HepG2 (cell line): ENCODE measurements around the gene MBOAT7. TPM values are rescaled to one million over a fixed set of nuclear protein-coding genes. Genes with fewer than 3 reads are reported as not detected.

Source experiments
- CREM ChIP-seq, 2 experiments: sonication (generic) in 1 of 2; formaldehyde crosslinking in 1 of 2; IDR thresholded peaks; 2 replicates each; pipeline versions ENCODE4 v1.4.0 to v1.6.1; 2016 to 2020; ENCODE audit warnings: antibody characterized with exemption in 1 of 2, mild to moderate bottlenecking in 1 of 2, missing genetic modification reagents in 1 of 2
- EZH2 ChIP-seq: conservative IDR thresholded peaks from 2 replicates; pipeline ENCODE4 v1.6.1; 2012; ENCODE audit warnings: mild to moderate bottlenecking, low read depth, low read length, moderate library complexity
- FOXA1 ChIP-seq, 2 experiments: fragments of 450-650 bp in 1 of 2; sonication (generic) in 1 of 2; formaldehyde crosslinking in 1 of 2; IDR thresholded peaks; 2 replicates each; pipeline versions ENCODE4 v1.4.0 to v1.6.1; 2016 to 2020; ENCODE audit warnings: missing genetic modification reagents in 1 of 2
- HOXA5 ChIP-seq: sonication (generic); formaldehyde crosslinking; IDR thresholded peaks from 2 replicates; pipeline ENCODE4 v1.4.0; 2020; ENCODE audit warnings: missing genetic modification reagents
- KDM5B ChIP-seq: sonication (generic); formaldehyde crosslinking; IDR thresholded peaks from 2 replicates; pipeline ENCODE4 v1.4.0; 2020; ENCODE audit warnings: missing genetic modification reagents, mild to moderate bottlenecking, borderline replicate concordance
- LCORL ChIP-seq, 2 experiments: fragments of 450-650 bp in 1 of 2; sonication (generic) in 1 of 2; formaldehyde crosslinking in 1 of 2; IDR thresholded peaks; 2 replicates each; pipeline versions ENCODE4 v1.5.0 to v1.6.1; 2017 to 2020; ENCODE audit warnings: antibody characterized with exemption in 1 of 2, missing genetic modification reagents in 1 of 2
- MAZ ChIP-seq, 2 experiments: sonication (generic) in 1 of 2; formaldehyde crosslinking in 1 of 2; IDR thresholded peaks; 2 replicates each; pipeline versions ENCODE4 v1.5.0 to v1.6.1; 2012 to 2020; ENCODE audit warnings: low read depth in 2 of 2, mild to moderate bottlenecking in 2 of 2, borderline replicate concordance in 1 of 2, improper control_type of control experiment in 1 of 2, low read length in 1 of 2, missing genetic modification reagents in 1 of 2, moderate library complexity in 1 of 2
- SAFB2 ChIP-seq: sonication (generic); formaldehyde crosslinking; IDR thresholded peaks from 2 replicates; pipeline ENCODE4 v1.5.1; 2020; ENCODE audit warnings: missing genetic modification reagents, low read depth, mild to moderate bottlenecking, borderline replicate concordance
- SETDB1 ChIP-seq: sonication (generic); formaldehyde crosslinking; IDR thresholded peaks from 2 replicates; pipeline ENCODE4 v1.5.1; 2020; ENCODE audit warnings: missing genetic modification reagents, mild to moderate bottlenecking, borderline replicate concordance
- SIX1 ChIP-seq: sonication (generic); formaldehyde crosslinking; IDR thresholded peaks from 2 replicates; pipeline ENCODE4 v1.4.0; 2020; ENCODE audit warnings: missing genetic modification reagents, borderline replicate concordance
- SNAI1 ChIP-seq: sonication (generic); formaldehyde crosslinking; IDR thresholded peaks from 2 replicates; pipeline ENCODE4 v1.5.0; 2020; ENCODE audit warnings: mild to moderate bottlenecking, missing genetic modification reagents, borderline replicate concordance
- SP4 ChIP-seq: sonication (generic); formaldehyde crosslinking; IDR thresholded peaks from 2 replicates; pipeline ENCODE4 v1.8.1; 2023; ENCODE audit warnings: mild to moderate bottlenecking, missing genetic modification reagents
- SRF ChIP-seq: IDR thresholded peaks from 2 replicates; pipeline ENCODE4 v1.6.1; 2011; ENCODE audit warnings: mild to moderate bottlenecking, low read depth, low read length, moderate library complexity
- THAP11 ChIP-seq: IDR thresholded peaks from 2 replicates; pipeline ENCODE4 v1.6.1; 2016; ENCODE audit warnings: missing biosample characterization, missing genetic modification reagents
- U2AF2 ChIP-seq: fragments of 200-400 bp; formaldehyde crosslinking; IDR thresholded peaks from 2 replicates; pipeline ENCODE4 v1.6.1; 2017; ENCODE audit warnings: low read depth, mild to moderate bottlenecking, low read length
- ZFP82 ChIP-seq: sonication (generic); formaldehyde crosslinking; IDR thresholded peaks from 2 replicates; pipeline ENCODE4 v1.5.1; 2020; ENCODE audit warnings: mild to moderate bottlenecking, missing genetic modification reagents, borderline replicate concordance
- ZNF136 ChIP-seq: sonication (generic); formaldehyde crosslinking; IDR thresholded peaks from 2 replicates; pipeline ENCODE4 v1.8.1; 2022; ENCODE audit warnings: low read depth, mild to moderate bottlenecking, moderate library complexity, missing genetic modification reagents
- ZNF232 ChIP-seq: sonication (generic); formaldehyde crosslinking; IDR thresholded peaks from 2 replicates; pipeline ENCODE4 v1.4.0; 2020; ENCODE audit warnings: missing genetic modification reagents, borderline replicate concordance
- ZNF280B ChIP-seq: sonication (generic); formaldehyde crosslinking; IDR thresholded peaks from 2 replicates; pipeline ENCODE4 v1.5.0; 2020; ENCODE audit warnings: missing genetic modification reagents, mild to moderate bottlenecking, borderline replicate concordance
- ZNF431 ChIP-seq: sonication (generic); formaldehyde crosslinking; IDR thresholded peaks from 2 replicates; pipeline ENCODE4 v1.9.0; 2022; ENCODE audit warnings: missing genetic modification reagents, low read depth, mild to moderate bottlenecking, borderline replicate concordance
- ZNF614 ChIP-seq: IDR thresholded peaks from 2 replicates; pipeline ENCODE4 v1.6.1; 2018; ENCODE audit warnings: missing biosample characterization, missing genetic modification reagents, inconsistent platforms, borderline replicate concordance
- ZNF792 ChIP-seq: IDR thresholded peaks from 2 replicates; pipeline ENCODE4 v1.6.1; 2016
- polyA plus RNA-seq, 8 experiments: library from polyadenylated mRNA; depleted of rRNA in 3 of 8; stranded (reverse) in 7 of 8; unstranded in 1 of 8; fragments of >200 nt; fragmentation: Illumina TruSeq in 4 of 8; extraction: Trizol in 4 of 8; gene quantifications; 2 replicates each; pipeline versions ENCODE4 v1.2.1 to v1.2.3, GENCODE V29; 2011 to 2016; ENCODE audit warnings: low read depth in 4 of 8, missing spikeins in 1 of 8, mixed read lengths in 1 of 8; ENCODE audit not compliant: insufficient read depth in 1 of 8
- total RNA-seq, 5 experiments: library from RNA; depleted of rRNA; stranded (reverse); fragments of >200 nt; fragmentation: Illumina TruSeq; extraction: Trizol; gene quantifications; 2 replicates each; pipeline ENCODE4 v1.2.3, GENCODE V29; 2016; ENCODE audit warnings: low read depth in 1 of 5
- TF ChIP-seq, protein P1 (sequence below): IDR thresholded peaks from 2 replicates; pipeline ENCODE4 v1.6.1; 2018; ENCODE audit warnings: missing genetic modification reagents
- TF ChIP-seq, protein P2 (sequence below): sonication (generic); formaldehyde crosslinking; IDR thresholded peaks from 2 replicates; pipeline ENCODE4 v1.4.0; 2020; ENCODE audit warnings: missing genetic modification reagents

Gene MBOAT7
- total and polyA plus RNA-seq, 2 of the 13 experiments (the other 11 are each of a cell fraction or from before 2014, with no cell fraction given) = 22.2 to 25.5 TPM

DNA sequence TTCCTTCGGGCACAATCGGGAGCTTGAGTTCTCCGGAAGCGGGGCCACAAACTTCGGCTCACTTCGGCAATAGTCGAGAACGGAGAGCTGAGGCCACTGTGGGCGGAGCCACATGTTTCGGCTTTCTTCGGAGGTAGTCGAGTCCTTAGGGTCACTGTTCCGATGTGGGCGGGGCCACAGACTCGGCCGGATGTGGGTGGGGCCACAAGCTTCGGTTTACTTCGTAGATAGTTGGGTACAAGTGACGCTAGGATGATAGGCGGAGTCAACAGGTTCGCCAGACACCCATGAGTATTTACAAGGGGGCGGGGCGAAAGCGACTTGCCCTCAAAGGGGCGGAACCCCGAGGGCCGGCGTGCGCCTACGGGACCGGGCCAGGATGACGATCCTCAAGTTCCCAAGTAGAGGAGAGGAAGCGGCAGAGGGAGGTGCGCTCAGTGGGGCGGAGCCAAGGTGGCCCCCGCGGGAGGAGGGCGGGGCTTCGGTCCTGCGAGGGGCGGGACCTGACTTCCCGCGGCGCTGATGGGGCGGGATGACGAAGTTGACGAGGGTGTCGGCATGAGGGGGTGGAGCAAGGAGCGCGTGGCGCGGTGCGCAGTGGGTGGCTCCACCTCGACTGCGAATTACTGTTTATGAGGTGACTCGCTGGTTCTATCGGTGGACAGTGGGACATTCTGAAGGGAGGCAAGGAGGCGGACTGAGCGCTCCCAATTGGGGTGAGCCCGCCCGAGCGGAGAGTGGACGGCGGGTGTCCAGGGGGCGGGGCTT is 539 bp upstream of the MBOAT7 start (continued):
- TF ChIP-seq ZNF280B (0 out of 2 replicates have a peak, but pooled peaks have one; percentile 24), LCORL (IDR thresholded peaks at IDR 0.05) (no peak), LCORL (CRISPR knock-in tag; IDR thresholded peaks at IDR 0.05) (no peak; the same call in 1 of the 2 replicates), THAP11 (CRISPR knock-in tag) (0 out of 2 replicates have a peak, but pooled peaks have one; percentile 46), FOXA1 (IDR thresholded peaks at IDR 0.05) (no peak; the same call in 1 of the 2 replicates), FOXA1 (CRISPR knock-in tag; IDR thresholded peaks at IDR 0.05) (peak; percentile 63; the same call in 1 of the 2 replicates), ZNF136 (CRISPR knock-in tag) (no peak), U2AF2 (no peak), ZNF614 (no peak), ZNF431 (CRISPR knock-in tag) (no peak), ZNF792 (0 out of 2 replicates have a peak, but pooled peaks have one; percentile 55), HOXA5 (CRISPR knock-in tag) (peak; percentile 30; the same call in 1 of the 2 replicates), EZH2 (no peak), SETDB1 (CRISPR knock-in tag) (no peak), KDM5B (0 out of 2 replicates have a peak, but pooled peaks have one; percentile 64), ZFP82 (CRISPR knock-in tag) (0 out of 2 replicates have a peak, but pooled peaks have one; percentile 23), SRF (no peak), SIX1 (CRISPR knock-in tag) (no peak), CREM (IDR thresholded peaks at IDR 0.05) (peak; percentile 66; the same call in 1 of the 2 replicates), CREM (CRISPR knock-in tag; IDR thresholded peaks at IDR 0.05) (no peak), SAFB2 (CRISPR knock-in tag) (peak; percentile 49; the same call in 1 of the 2 replicates), SNAI1 (CRISPR knock-in tag) (no peak), ZNF232 (CRISPR knock-in tag) (no peak), MAZ (IDR thresholded peaks at IDR 0.05; ENCODE audit: borderline replicate concordance, low read depth, low read length) (peak; percentile 95), MAZ (CRISPR knock-in tag; IDR thresholded peaks at IDR 0.05; ENCODE audit: low read depth) (peak; percentile 78), SP4 (CRISPR knock-in tag) (peak; percentile 89)
- TF ChIP-seq, protein P1, sequence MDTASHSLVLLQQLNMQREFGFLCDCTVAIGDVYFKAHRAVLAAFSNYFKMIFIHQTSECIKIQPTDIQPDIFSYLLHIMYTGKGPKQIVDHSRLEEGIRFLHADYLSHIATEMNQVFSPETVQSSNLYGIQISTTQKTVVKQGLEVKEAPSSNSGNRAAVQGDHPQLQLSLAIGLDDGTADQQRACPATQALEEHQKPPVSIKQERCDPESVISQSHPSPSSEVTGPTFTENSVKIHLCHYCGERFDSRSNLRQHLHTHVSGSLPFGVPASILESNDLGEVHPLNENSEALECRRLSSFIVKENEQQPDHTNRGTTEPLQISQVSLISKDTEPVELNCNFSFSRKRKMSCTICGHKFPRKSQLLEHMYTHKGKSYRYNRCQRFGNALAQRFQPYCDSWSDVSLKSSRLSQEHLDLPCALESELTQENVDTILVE (CRISPR knock-in tag) = 0 out of 2 replicates have a peak, but pooled peaks have one; percentile 11
- TF ChIP-seq, protein P2, sequence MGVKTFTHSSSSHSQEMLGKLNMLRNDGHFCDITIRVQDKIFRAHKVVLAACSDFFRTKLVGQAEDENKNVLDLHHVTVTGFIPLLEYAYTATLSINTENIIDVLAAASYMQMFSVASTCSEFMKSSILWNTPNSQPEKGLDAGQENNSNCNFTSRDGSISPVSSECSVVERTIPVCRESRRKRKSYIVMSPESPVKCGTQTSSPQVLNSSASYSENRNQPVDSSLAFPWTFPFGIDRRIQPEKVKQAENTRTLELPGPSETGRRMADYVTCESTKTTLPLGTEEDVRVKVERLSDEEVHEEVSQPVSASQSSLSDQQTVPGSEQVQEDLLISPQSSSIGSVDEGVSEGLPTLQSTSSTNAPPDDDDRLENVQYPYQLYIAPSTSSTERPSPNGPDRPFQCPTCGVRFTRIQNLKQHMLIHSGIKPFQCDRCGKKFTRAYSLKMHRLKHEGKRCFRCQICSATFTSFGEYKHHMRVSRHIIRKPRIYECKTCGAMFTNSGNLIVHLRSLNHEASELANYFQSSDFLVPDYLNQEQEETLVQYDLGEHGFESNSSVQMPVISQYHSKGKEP (CRISPR knock-in tag) = no peak
